ENCODE results near the gene PLPP3. TPM values are rescaled to one million over a fixed set of nuclear protein-coding genes. Genes with fewer than 3 reads are reported as not detected.

The PLPP3 gene
- total and polyA plus RNA-seq, 2 of the 8 experiments (the other 6 are each of a cell fraction or from before 2014, with no cell fraction given): 33.2 to 42.0 TPM

DNA sequence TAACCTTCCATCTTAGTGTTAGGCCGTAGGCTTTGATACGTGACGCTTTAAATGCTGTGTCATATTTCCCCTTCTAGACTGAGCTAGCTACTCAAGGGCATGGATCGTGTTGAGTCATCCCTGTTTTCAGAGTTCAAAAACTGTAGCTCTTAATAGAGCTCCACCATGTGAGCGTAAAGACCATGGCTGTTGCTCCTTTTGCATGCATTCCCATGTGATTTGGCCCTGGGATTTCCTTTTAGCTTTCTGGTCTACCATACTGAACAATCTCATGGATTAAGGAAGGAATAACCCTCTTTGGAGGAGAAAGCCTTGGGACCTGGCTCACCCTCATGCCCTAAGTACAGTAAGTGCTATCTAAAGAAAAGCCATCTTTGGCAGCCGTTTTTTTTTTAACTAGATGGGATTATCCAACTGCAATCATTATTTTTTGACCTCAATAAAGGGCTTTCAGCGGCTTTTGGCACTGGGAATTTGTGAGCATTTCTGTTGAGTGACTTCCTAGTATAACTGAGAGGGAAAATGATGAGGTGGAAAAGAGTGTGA lies 76.6 kb downstream of the PLPP3 start:
- H3K4ac ChIP-seq (replicated peaks; ENCODE audit: insufficient read length, low read depth, low read length): no peak overlapping the region
- H2BK5ac ChIP-seq (ENCODE audit: low read depth, low read length): no peak overlapping the region
- H3K9me3 ChIP-seq (ENCODE audit: insufficient read depth in 2 of 2, low read depth in 1 of 2, low read length in 1 of 2): no peaks in the 10 kb centered on the region
- WGBS, 2 experiments (ENCODE audit: extremely low coverage in 1 of 2, insufficient coverage in 1 of 2, insufficient read length in 1 of 2, insufficient replicate concordance in 2 of 2, low coverage in 1 of 2, low lambda C conversion rate in 2 of 2, missing lambda C conversion rate in 1 of 2): 81% methylated on average over 7 of the region's 7 CpGs; no CpG with 5 or more reads in 1 of the 2 experiments
- H4K20me1 ChIP-seq (replicated peaks in 1 of 2; ENCODE audit: control insufficient read depth in 1 of 2, insufficient read depth in 2 of 2, low read length in 2 of 2): peaks cover 0 to 5% of the 10 kb centered on the region in 2 experiments
- H2BK15ac ChIP-seq (ENCODE audit: low read length): no peak overlapping the region
- no peaks in the 10 kb centered on the region for H3K23me2 ChIP-seq (ENCODE audit: low read depth, low read length)
- ChIA-PET CTCF (ENCODE audit: partially characterized antibody) (interaction anchor here (0.7 to 1.5 kb wide), 4 partner anchors 11 to 74 kb away, joined by 3 to 8 read pairs (median 4); no protein-coding TSS in a partner anchor), POLR2A (ENCODE audit: partially characterized antibody) (interaction anchor here (0.9 to 1.6 kb wide), 2 partner anchors 12 to 75 kb away, joined by 3 to 5 read pairs; no protein-coding TSS in a partner anchor)
- H3K14ac ChIP-seq (ENCODE audit: insufficient read length): no peak overlapping the region
- no peak overlapping the region for H2AK5ac ChIP-seq (ENCODE audit: low read depth, low read length)
- H3K79me1 ChIP-seq (ENCODE audit: low read depth, low read length): peaks cover 9% of the 10 kb centered on the region
- no peak overlapping the region for H3K4me2 ChIP-seq (ENCODE audit: insufficient read depth in 1 of 2, low read depth in 2 of 2, low read length in 2 of 2)
- peaks cover 0 to 56% of the 10 kb centered on the region in 2 experiments; a peak in 3 of 4 replicates for H3K79me2 ChIP-seq (ENCODE audit: control insufficient read depth in 1 of 2, insufficient read depth in 2 of 2, low read length in 2 of 2)
- H2BK12ac ChIP-seq (ENCODE audit: low read depth, low read length): no peak overlapping the region
- peaks cover 4 to 85% (median 30%) of the 10 kb centered on the region in 4 experiments; a peak in 7 of 8 replicates for H3K36me3 ChIP-seq (ENCODE audit: control insufficient read depth in 2 of 4, insufficient read depth in 4 of 4, low read length in 3 of 4)
- no peak overlapping the region for H2BK20ac ChIP-seq (ENCODE audit: low read length)
- H4K8ac ChIP-seq (ENCODE audit: extremely low read depth, insufficient read depth, low read length): no peak overlapping the region
- H3K56ac ChIP-seq (replicated peaks; ENCODE audit: insufficient read length, low read depth, low read length): no peak overlapping the region
- no peak overlapping the region for H3K18ac ChIP-seq (ENCODE audit: extremely low read depth, low read length)
- H2AFZ ChIP-seq (ENCODE audit: low read length): no peak overlapping the region
- no peak overlapping the region for H3K27ac ChIP-seq (ENCODE audit: low read depth, low read length)
- no peak overlapping the region for H4K5ac ChIP-seq (ENCODE audit: insufficient read length, low read depth, low read length)
- no peak overlapping the region for H3K9ac ChIP-seq (replicated peaks in 1 of 4; ENCODE audit: extremely low read depth in 1 of 4, low read depth in 3 of 4, low read length in 3 of 4)
- H2BK120ac ChIP-seq (replicated peaks; ENCODE audit: low read depth, low read length): no peak overlapping the region
- H3K23ac ChIP-seq (ENCODE audit: insufficient read length): no peak overlapping the region
- H3K4me3 ChIP-seq (ENCODE audit: extremely low read depth in 1 of 4, insufficient read depth in 2 of 4, low read depth in 3 of 4, low read length in 4 of 4): no peak overlapping the region
- no peaks in the 10 kb centered on the region for H3K27me3 ChIP-seq (replicated peaks in 1 of 4; ENCODE audit: control insufficient read depth in 3 of 4, extremely low read depth in 1 of 4, insufficient read depth in 3 of 4, low read length in 3 of 4)
- no peaks in the 10 kb centered on the region; a peak in 1 of 7 replicates for H3K4me1 ChIP-seq (replicated peaks in 1 of 4; ENCODE audit: control insufficient read depth in 3 of 4, insufficient read depth in 4 of 4, low read length in 3 of 4)
- DNase-seq (ENCODE audit: low read depth in 1 of 2, low spot score in 2 of 2): no peak
- no peak for FAIRE-seq
- no peak overlapping the region for H4K91ac ChIP-seq (replicated peaks; ENCODE audit: insufficient read length, low read length)
- no peak for TF ChIP-seq CEBPB (IDR thresholded peaks at IDR 0.05; ENCODE audit: low read depth, low read length)
- no peak for TF ChIP-seq SRF (IDR thresholded peaks at IDR 0.05; ENCODE audit: low read depth, low read length)
- no peak for TF ChIP-seq ASH2L (IDR thresholded peaks at IDR 0.05; ENCODE audit: low read length)
- TF ChIP-seq POU5F1 (IDR thresholded peaks at IDR 0.05; ENCODE audit: low read depth, low read length): no peak
- TF ChIP-seq KDM1A (IDR thresholded peaks at IDR 0.05; ENCODE audit: borderline replicate concordance, low read length): no peak
- TF ChIP-seq SIX5 (IDR thresholded peaks at IDR 0.05; ENCODE audit: low read depth, low read length): no peak
- no peak for TF ChIP-seq RFX5 (IDR thresholded peaks at IDR 0.05; ENCODE audit: borderline replicate concordance, low read depth, low read length)
- no peak for TF ChIP-seq CHD2 (IDR thresholded peaks at IDR 0.05; ENCODE audit: low read length)
- no peak for TF ChIP-seq JUN (IDR thresholded peaks at IDR 0.05; ENCODE audit: low read depth, low read length)
- TF ChIP-seq, protein P1, sequence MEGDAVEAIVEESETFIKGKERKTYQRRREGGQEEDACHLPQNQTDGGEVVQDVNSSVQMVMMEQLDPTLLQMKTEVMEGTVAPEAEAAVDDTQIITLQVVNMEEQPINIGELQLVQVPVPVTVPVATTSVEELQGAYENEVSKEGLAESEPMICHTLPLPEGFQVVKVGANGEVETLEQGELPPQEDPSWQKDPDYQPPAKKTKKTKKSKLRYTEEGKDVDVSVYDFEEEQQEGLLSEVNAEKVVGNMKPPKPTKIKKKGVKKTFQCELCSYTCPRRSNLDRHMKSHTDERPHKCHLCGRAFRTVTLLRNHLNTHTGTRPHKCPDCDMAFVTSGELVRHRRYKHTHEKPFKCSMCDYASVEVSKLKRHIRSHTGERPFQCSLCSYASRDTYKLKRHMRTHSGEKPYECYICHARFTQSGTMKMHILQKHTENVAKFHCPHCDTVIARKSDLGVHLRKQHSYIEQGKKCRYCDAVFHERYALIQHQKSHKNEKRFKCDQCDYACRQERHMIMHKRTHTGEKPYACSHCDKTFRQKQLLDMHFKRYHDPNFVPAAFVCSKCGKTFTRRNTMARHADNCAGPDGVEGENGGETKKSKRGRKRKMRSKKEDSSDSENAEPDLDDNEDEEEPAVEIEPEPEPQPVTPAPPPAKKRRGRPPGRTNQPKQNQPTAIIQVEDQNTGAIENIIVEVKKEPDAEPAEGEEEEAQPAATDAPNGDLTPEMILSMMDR (IDR thresholded peaks at IDR 0.05; ENCODE audit: control extremely low read depth in 1 of 3, insufficient read depth in 1 of 3, low read depth in 1 of 3, low read length in 3 of 3): no peak
- TF ChIP-seq SP1 (IDR thresholded peaks at IDR 0.05; ENCODE audit: low read depth, low read length): no peak
- no peak for TF ChIP-seq NANOG (IDR thresholded peaks at IDR 0.05; ENCODE audit: insufficient read depth, low read depth, low read length, poor library complexity, severe bottlenecking)

Data from H1 (cell line).